Measurements from ENCODE around the gene KANSL3.

DNA sequence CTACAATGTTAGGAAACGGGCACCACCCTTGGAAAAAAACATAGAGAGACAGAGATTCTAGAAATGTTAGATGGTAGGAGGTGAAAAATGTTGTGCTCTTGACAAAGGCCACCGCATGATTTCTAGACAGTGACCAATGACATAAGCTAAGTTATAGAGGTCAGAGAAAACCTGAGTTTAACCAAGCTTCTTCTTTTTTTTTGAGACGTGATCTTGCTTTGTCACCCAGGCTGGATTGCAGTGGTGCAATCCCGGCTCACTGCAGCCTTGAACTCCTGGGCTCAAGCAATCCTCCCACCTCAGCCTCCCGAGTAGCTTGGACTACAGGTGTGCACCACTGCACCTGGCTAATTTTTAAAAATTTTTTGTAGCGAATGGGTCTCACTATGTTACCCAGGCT, 17.4 kb upstream of the KANSL3 start:
- TF ChIP-seq, protein P1, sequence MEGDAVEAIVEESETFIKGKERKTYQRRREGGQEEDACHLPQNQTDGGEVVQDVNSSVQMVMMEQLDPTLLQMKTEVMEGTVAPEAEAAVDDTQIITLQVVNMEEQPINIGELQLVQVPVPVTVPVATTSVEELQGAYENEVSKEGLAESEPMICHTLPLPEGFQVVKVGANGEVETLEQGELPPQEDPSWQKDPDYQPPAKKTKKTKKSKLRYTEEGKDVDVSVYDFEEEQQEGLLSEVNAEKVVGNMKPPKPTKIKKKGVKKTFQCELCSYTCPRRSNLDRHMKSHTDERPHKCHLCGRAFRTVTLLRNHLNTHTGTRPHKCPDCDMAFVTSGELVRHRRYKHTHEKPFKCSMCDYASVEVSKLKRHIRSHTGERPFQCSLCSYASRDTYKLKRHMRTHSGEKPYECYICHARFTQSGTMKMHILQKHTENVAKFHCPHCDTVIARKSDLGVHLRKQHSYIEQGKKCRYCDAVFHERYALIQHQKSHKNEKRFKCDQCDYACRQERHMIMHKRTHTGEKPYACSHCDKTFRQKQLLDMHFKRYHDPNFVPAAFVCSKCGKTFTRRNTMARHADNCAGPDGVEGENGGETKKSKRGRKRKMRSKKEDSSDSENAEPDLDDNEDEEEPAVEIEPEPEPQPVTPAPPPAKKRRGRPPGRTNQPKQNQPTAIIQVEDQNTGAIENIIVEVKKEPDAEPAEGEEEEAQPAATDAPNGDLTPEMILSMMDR (conservative IDR thresholded peaks at IDR 0.05; ENCODE audit: low read depth in 2 of 2): no peak
- no peak for TF ChIP-seq JUNB (IDR thresholded peaks at IDR 0.05; ENCODE audit: unreplicated experiment)
- no peak for TF ChIP-seq EZH2 (IDR thresholded peaks at IDR 0.05; ENCODE audit: low read depth, unreplicated experiment)
- TF ChIP-seq ZNF331 (CRISPR knock-in tag; IDR thresholded peaks at IDR 0.05; ENCODE audit: low read depth): no peak
- no peak for TF ChIP-seq POLR2AphosphoS5 (IDR thresholded peaks at IDR 0.05; ENCODE audit: low read depth)
- TF ChIP-seq, protein P2, sequence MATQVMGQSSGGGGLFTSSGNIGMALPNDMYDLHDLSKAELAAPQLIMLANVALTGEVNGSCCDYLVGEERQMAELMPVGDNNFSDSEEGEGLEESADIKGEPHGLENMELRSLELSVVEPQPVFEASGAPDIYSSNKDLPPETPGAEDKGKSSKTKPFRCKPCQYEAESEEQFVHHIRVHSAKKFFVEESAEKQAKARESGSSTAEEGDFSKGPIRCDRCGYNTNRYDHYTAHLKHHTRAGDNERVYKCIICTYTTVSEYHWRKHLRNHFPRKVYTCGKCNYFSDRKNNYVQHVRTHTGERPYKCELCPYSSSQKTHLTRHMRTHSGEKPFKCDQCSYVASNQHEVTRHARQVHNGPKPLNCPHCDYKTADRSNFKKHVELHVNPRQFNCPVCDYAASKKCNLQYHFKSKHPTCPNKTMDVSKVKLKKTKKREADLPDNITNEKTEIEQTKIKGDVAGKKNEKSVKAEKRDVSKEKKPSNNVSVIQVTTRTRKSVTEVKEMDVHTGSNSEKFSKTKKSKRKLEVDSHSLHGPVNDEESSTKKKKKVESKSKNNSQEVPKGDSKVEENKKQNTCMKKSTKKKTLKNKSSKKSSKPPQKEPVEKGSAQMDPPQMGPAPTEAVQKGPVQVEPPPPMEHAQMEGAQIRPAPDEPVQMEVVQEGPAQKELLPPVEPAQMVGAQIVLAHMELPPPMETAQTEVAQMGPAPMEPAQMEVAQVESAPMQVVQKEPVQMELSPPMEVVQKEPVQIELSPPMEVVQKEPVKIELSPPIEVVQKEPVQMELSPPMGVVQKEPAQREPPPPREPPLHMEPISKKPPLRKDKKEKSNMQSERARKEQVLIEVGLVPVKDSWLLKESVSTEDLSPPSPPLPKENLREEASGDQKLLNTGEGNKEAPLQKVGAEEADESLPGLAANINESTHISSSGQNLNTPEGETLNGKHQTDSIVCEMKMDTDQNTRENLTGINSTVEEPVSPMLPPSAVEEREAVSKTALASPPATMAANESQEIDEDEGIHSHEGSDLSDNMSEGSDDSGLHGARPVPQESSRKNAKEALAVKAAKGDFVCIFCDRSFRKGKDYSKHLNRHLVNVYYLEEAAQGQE (IDR thresholded peaks at IDR 0.05; ENCODE audit: unreplicated experiment): no peak
- TF ChIP-seq NANOG (IDR thresholded peaks at IDR 0.05; ENCODE audit: borderline replicate concordance): no peak
- no peak for TF ChIP-seq EZH2phosphoT487 (IDR thresholded peaks at IDR 0.05; ENCODE audit: unreplicated experiment)
- TF ChIP-seq, protein P3, sequence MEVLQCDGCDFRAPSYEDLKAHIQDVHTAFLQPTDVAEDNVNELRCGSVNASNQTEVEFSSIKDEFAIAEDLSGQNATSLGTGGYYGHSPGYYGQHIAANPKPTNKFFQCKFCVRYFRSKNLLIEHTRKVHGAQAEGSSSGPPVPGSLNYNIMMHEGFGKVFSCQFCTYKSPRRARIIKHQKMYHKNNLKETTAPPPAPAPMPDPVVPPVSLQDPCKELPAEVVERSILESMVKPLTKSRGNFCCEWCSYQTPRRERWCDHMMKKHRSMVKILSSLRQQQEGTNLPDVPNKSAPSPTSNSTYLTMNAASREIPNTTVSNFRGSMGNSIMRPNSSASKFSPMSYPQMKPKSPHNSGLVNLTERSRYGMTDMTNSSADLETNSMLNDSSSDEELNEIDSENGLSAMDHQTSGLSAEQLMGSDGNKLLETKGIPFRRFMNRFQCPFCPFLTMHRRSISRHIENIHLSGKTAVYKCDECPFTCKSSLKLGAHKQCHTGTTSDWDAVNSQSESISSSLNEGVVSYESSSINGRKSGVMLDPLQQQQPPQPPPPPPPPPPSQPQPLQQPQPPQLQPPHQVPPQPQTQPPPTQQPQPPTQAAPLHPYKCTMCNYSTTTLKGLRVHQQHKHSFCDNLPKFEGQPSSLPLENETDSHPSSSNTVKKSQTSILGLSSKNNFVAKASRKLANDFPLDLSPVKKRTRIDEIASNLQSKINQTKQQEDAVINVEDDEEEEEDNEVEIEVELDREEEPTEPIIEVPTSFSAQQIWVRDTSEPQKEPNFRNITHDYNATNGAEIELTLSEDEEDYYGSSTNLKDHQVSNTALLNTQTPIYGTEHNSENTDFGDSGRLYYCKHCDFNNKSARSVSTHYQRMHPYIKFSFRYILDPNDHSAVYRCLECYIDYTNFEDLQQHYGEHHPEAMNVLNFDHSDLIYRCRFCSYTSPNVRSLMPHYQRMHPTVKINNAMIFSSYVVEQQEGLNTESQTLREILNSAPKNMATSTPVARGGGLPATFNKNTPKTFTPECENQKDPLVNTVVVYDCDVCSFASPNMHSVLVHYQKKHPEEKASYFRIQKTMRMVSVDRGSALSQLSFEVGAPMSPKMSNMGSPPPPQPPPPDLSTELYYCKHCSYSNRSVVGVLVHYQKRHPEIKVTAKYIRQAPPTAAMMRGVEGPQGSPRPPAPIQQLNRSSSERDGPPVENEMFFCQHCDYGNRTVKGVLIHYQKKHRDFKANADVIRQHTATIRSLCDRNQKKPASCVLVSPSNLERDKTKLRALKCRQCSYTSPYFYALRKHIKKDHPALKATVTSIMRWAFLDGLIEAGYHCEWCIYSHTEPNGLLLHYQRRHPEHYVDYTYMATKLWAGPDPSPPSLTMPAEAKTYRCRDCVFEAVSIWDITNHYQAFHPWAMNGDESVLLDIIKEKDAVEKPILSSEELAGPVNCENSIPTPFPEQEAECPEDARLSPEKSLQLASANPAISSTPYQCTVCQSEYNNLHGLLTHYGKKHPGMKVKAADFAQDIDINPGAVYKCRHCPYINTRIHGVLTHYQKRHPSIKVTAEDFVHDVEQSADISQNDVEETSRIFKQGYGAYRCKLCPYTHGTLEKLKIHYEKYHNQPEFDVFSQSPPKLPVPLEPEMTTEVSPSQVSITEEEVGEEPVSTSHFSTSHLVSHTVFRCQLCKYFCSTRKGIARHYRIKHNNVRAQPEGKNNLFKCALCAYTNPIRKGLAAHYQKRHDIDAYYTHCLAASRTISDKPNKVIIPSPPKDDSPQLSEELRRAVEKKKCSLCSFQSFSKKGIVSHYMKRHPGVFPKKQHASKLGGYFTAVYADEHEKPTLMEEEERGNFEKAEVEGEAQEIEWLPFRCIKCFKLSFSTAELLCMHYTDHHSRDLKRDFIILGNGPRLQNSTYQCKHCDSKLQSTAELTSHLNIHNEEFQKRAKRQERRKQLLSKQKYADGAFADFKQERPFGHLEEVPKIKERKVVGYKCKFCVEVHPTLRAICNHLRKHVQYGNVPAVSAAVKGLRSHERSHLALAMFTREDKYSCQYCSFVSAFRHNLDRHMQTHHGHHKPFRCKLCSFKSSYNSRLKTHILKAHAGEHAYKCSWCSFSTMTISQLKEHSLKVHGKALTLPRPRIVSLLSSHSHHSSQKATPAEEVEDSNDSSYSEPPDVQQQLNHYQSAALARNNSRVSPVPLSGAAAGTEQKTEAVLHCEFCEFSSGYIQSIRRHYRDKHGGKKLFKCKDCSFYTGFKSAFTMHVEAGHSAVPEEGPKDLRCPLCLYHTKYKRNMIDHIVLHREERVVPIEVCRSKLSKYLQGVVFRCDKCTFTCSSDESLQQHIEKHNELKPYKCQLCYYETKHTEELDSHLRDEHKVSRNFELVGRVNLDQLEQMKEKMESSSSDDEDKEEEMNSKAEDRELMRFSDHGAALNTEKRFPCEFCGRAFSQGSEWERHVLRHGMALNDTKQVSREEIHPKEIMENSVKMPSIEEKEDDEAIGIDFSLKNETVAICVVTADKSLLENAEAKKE (CRISPR knock-in tag; IDR thresholded peaks at IDR 0.05): no peak
- no peak for TF ChIP-seq CREB1 (CRISPR knock-in tag; IDR thresholded peaks at IDR 0.05; ENCODE audit: low read depth)
